NCI-H1092 treated with DMSO at 0.1 percent for 48 hours (cell line): ENCODE results near the gene SPAG17.

Experiments used
- DNase-seq: peaks from one replicate; lab custom pipeline; 2025; lab: John Stamatoyannopoulos, UW

SPAG17 gene

GRCh38 chr1:118160806-118161205, 24.2 kb downstream of the SPAG17 start:
- DNase-seq = no peak

DNA sequence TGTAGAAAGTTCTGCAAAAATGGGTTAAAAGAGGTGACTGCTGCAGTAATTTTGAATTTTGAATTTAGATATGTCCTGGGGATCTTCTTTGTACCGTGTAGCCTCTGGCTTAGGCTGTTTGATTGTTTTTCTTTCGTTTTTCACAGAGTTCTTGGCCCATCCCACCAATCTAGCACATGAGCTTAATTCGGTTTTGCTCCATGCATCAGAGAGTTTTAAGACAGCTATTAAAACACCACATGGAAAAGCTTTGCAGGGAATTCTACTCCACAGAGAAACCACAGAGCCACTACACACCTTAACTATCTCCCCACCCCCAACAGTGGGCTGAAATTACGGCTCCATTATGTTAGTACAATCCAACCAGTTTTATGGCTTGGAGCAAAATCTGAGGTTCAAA, 25.5 kb downstream of the SPAG17 start:
- DNase-seq = no peak

DNA sequence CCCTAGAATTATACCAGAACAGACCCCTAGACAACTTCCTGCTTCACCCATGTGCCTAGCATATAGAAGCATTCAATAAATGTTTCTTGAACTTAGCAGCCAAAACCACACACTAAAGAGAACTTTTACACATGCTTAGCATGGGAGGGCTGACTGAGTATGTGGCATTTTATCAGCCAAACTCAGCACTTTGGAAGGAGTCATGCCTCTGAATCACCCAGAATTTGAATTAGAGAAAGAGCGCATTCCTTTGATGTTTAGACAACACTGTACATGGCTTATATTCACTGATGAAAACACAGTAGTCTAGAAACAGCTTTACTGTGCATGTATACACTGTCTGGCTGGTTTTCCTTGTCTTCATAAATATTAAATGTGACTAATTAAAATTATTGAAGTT, 26.1 kb downstream of the SPAG17 start:
- DNase-seq = no peak

DNA sequence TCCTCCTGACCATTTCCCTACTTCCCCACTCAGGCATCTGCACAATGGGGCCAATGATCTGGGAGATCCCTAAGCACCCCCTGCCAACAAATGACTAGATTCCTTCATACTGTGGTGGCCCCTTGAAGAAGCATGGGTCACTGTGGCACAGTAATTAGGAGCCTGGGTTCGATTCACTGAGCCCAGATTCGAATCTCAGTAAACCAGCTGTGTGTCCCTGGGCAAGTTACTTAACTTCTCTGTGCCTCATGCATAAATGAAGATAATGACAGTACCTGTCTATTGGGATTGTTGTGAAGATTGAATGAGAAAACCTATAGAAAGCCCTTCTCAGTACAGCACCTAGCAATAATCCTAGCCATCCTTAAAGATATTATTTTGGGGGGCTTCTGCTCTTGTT, 27.5 kb downstream of the SPAG17 start:
- DNase-seq = no peak

DNA sequence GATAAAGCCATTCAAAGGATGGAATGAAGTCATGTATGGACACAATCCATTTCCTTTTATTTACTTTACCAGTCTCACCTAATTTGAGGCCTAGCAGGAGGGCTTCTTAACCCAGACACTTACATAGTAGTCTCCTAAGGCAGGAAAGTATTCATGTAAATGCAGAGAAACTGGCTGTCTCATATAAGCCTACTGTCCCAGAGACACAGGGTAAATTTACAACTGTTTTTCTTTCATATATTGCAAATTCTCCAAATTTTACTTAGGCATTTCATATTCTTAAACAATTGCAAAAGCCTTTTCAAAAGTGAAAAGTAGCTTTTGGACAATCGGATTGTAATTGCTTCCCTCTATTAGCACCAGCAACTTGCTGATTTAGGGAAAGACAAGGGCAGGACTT, 29.9 kb downstream of the SPAG17 start:
- DNase-seq = no peak

DNA sequence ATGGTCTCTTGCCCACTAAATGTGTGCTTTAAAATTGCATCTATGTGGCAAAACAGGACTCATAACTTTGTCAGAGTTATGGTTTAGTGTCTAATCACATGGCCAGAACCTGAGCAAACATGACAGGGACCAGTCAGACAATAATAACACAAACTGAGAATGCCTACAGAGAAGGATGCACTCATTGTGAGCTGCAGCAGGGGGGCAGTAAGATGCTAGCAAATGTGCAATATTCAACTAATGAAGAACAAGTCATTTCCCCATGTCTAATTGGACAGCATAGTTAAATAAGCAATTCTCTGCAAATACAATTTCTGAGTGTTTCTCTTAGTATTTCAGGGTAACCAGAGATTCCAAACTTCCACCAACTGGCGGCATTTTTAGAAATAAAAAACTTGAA, 30.8 kb downstream of the SPAG17 start:
- peak; percentile 13 for DNase-seq

GRCh38 chr1:118151312-118151937, 33.6 kb downstream of the SPAG17 start:
- DNase-seq = peak; percentile 66

DNA sequence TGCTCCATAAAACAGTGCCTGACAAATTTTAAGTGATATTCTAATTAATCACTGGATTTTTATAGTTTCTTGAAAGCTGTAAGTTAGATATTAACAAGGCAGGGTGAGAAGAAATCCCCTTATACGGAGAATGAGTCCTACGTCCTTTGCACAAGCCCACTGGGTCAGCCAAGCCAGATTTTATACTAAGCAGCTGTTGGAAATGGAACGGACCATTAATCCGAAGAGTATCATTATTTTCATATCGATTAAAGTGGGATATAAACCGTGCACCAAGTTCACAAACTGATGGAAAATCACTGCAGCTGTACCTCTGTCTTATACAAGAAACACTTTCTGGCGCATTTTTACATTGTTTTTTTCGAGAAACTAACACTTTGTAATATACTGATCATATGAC, 35.2 kb downstream of the SPAG17 start:
- DNase-seq = peak; percentile 28

GRCh38 chr1:118148034-118148433, 37.0 kb downstream of the SPAG17 start:
- DNase-seq = no peak

- DNase-seq = no peak
These were observed 37.5 kb downstream of the SPAG17 start for GRCh38 chr1:118147522-118147921.

DNA sequence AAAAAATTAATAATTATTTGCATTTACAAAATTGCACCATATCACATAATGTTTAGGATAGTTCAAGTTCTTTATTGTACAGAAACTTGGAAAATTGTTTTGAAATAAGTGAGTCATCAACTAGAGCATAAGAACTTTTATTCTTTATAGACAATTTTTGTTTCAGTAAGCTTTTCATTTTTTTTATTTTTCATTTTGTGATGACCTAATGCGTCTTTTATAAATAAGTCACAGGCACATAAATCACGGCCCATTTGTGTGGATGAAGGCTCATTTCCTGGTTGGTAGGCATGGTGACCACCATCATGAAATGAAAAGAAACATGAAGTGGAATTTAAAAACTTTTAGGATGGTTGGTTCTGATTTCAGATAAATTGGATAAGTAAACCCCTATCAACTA, 39.3 kb downstream of the SPAG17 start:
- no peak for DNase-seq

- DNase-seq = no peak
These were observed 40.3 kb downstream of the SPAG17 start for GRCh38 chr1:118144684-118145083.

DNA sequence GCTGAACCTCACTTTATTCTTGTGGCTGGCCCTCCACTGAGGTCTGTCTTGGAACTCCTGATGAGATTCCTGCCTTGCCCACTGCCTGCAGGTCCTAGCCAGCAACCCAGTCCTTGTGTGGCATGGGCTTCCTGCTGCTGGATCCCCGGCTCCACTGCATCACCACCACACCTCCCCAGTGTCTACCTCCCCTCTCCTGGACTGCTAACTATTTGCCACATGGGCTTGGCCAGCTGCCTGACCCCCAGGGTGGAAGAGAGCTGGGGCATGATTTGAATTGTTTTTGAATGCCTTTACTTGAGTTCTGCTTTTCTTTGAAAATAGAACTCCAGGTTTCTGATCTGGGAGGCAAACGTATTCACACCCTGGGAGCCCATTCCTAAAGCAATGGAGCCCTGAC, 41.2 kb downstream of the SPAG17 start:
- DNase-seq = no peak

GRCh38 chr1:118143121-118143520, 41.9 kb downstream of the SPAG17 start:
- no peak for DNase-seq

GRCh38 chr1:118142546-118142945, 42.5 kb downstream of the SPAG17 start:
- no peak for DNase-seq

- DNase-seq = no peak
These were observed 47.1 kb downstream of the SPAG17 start for GRCh38 chr1:118137900-118138299.

GRCh38 chr1:118136187-118136941, 48.7 kb downstream of the SPAG17 start:
- DNase-seq = no peak

GRCh38 chr1:118132000-118132399, 53.0 kb downstream of the SPAG17 start:
- no peak for DNase-seq

DNA sequence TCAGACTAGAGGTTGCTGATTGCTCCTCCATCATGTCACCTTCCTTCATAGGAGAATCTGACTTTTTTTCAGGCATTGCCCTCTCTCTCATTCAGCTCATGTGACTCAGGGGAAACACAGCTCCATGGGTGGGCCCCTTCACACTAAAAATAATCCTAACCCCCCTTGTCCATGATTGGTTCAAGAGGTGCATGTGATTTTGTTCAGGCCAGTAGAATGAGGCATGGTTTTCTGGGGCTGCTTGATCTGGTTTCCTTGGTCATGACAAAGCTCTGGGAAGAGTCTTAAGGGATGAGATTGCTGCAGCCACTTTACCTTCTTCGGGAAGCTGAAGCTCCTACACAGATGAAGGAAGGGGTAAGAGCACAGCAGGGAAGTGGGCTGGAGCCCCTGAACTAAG, 56.3 kb downstream of the SPAG17 start:
- no peak for DNase-seq

- no peak for DNase-seq
These were observed 61.0 kb downstream of the SPAG17 start for GRCh38 chr1:118124064-118124463.

DNA sequence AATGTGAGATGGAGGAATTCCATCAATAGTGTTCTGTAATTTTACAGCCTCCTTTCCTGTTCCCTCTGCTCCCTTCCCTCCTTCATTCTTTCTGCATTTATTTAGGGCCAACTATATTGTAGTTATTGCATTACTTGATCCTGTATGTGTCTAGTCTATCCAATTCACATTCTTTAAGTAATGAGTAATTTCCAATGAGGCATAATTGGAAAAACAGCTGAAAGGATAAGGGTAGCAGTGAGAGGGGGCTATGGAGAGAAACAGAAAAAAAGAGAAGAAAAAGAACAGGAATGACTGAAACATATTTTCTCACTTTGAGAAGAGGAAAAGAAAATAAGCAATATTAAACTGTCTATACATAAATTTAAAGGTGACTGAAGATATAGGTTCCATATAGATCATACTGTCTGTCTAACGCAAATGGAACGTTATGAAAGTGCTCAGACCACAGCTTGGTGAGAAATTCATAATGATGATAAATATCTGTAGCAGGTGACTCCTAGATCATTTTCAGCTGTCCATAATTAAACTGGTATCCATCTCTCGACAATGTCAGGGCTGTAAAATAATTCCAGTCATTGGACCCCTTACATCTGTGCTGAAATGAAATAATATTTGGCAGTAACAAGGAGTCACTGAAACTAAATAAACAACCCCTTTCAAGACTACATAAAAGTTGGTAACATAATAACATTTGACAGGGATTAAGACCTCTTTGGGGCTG, 61.8 kb downstream of the SPAG17 start:
- peak; percentile 6 for DNase-seq

DNA sequence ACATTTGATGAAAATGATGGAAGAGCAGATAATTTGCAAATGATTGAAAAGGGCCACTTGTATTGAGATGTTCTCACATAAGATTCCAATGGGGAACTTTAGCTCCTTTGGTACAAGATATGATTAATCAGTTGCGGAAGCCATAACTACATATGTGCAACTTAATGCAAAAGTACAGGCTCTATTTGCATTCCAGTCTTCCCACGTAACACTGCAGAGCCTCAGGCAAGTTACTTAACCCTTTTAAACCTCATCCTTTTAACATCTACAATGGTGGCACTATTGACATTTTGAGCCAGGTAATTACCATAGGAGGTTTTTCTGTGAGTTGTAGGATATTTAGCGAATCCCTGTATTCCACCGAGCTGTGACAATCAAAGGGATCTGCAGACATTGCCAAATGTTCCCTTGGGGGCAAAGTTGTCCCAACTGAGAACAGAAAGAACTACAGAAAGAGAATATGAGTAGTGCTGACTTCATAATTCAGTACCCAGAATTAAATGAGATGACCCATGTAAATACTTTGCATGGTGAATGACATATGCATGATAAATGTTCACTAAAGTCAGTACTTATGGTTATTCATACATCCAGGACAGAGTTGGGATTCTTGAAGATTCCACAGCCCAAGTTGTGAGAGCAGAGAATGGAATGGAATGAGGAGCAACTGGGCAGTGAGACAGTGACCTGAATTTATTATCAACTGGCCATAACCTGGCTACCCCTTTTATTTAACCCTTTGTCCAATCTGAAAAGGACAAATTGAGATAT, 62.6 kb downstream of the SPAG17 start:
- DNase-seq = no peak
